DMS53 treated with DMSO at 0.1 percent for 48 hours (cell line): Measurements from ENCODE around the gene MFN1.
A peak's percentile ranks its signal among the peaks of the same experiment; 100 is the strongest.
"Not testable (repeated sequence)": the region's sequence is repeated elsewhere in the genome, so short reads cannot be mapped to it uniquely, and the experiment has no call there.

Source experiments
- DNase-seq: peaks from one replicate; lab custom pipeline; 2025; ENCODE audit not compliant: unreplicated experiment; lab: John Stamatoyannopoulos, UW

Gene MFN1

DNA sequence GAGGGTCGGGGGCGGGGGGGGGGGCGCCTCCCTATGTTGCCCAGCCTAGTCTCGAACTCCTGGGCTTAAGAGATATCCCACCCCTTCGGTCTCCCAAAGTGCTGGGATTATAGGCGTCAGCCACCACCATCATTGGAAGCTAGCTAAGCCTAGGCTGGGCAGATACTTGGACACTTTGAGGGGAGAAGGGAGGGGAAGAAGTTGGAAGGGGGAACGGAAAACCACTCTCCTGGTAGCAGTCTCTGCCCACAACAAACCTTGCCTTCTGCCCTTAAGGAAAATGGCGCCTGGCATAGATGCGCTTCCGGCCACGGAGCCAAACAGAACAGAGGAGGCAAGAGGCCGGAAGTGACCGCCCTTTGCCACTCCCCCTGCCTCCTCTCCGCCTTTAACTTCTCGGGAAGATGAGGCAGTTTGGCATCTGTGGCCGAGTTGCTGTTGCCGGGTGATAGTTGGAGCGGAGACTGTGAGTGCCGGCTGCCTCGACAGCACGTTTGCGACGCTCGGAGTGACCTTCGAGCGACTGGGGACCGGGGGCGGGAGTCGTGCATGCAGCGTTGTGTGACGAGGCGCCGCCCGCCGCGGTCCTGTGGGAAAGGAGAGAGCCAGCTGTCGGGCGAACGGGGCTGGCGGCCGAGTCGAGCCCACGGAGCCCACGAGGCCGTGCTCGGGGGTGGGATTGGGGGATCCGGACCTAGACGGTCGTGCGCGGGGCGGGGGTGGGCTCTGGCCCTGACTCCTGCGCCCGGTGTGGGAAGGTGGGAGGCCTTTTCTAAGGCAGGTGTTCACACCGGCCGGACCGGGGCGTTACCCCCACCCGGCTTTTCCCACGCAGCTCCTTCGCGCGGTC lies at the start of gene MFN1:
Gene MFN1 (plus strand): TSS at position 365 of the 850 bp plus-strand sequence. CDS start 1,143 bp downstream, outside the sequence.
- DNase-seq = peak; percentile 88

DNA sequence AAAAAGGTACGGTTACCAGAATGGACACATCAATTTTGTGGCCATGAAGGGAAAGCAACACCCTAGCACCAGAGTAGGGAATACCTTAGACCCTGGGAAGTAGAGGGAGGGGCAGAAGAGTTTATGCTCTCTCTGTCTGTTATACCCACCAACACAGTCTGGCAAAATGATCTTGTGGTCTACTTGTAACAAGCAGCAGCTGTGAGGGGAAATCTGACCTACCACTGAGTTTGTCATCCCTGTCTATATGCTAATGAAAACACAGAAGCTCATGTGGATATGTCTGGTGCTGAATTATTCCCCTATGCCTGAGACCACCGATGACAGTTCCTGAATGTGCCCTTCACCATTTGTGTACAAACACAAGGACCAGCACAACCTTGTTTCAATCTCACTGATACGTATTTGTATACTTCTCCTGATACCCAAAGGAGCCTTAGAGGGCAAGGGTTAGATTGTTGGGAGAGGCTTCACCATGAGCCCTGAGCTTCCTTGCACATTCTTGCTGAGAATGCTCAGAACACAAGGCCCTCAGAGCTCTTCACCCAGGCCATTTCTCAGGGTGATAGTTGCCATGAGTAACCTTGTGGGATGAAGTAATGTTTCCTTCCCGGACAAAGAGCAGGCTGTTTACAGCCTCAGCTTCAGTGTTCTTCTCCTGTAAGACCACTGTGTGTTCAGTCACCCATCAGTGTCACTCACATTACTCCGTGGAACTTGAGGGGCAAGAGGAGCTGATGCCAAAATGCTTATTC lies 49.4 kb upstream of the MFN1 start:
- DNase-seq = no peak

DNA sequence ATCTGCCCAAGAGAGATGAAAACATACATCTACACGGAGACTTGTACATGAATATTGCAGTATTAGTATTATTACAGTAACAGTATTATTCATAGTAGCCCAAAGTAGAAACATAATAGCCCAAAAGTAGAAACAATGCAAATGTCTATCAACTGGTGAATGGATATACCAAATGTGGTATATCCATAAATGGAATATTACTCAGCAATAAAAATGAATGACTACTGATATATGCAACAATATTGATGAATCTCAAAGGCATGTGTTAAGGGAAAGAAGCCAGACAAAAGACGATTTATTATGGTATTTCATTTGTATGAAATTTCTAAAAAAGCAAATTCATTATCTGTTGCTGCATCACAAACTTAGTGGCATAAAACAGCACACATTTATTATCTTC lies 48.2 kb upstream of the MFN1 start:
- no peak for DNase-seq

DNA sequence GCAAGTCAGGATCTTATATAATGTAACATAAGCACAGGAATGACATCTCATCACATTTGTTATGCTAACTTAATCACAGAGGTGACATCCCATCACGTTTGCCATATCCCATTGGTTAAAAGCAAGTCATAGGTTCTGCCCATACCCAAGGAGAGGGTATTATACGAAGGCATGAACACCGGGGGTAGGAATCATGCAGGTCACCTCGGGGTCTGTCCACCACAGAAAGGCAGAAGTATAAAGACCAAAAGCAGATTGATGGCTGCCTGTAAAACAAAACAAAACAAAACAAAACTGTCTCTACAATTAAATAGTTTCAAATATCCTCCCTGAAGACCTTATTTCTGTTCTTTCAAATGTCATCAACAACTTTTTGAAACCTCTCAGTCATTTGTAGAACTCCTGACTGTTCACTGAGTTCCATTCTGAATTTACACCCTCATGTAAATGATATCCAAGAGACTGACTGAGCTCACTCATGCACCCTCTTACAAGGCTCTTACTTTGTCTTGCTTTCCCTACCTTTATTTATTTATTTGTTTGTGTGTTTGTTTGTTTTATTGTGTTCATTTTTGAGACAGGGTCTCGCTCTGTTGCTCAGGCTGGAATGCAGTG lies 47.4 kb upstream of the MFN1 start:
- DNase-seq = no peak

DNA sequence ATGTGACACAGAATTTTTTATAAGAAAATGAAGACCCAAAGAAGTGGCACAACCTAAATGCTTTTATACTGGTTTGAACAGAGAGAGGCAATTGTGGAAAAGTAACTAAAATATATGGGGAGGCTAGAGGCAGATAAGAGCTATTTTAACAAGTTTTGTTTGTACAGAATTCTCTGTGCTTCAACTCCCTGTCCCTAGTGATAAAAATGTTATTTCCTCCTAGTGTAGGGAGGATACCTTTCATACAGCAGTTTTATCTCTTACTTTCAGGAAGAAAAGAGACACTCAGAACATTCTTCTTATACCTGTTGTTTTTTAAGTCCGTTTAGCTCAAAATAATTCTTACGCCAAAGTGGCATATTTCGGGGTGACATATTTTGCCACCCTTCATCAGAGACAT lies 45.9 kb upstream of the MFN1 start:
- no peak for DNase-seq

DNA sequence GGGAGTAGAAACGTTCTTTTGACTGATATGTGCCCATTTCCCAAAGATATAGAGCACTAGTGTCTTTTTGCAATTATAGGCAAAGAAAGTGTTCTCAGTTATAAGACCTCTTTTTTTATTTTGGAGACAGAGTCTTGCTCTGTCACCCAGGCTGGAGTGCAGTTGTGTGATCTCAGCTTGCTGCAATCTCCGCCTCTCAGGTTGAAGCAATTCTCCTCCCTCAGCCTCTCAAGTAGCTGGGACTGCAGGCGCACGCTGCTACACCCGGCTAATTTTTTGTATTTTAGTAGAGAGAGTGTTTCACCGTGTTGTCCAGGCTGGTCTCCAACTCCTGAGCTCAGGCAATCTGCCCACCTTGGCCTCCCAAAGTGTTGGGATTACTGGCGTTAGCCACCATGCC lies 45.4 kb upstream of the MFN1 start:
- no peak for DNase-seq

DNA sequence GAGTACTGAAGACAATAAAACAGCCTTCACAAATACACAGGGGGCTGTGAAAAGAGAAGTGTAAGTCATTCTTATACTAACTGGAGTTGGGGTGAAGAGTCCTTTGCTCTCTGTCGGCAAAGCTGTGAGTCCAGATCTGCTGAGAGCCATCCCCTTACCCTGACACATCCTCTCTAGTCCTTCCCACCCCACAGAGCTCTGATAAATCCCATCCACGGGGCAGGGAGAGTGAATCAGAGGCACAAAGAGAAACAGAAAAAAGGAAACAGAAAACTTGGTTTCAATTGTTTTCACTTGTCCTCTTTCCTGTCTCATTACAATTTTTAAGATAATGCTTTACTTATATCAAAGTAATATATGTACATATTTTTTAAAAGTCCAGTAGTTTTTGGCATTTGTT lies 42.9 kb upstream of the MFN1 start:
- DNase-seq = no peak

DNA sequence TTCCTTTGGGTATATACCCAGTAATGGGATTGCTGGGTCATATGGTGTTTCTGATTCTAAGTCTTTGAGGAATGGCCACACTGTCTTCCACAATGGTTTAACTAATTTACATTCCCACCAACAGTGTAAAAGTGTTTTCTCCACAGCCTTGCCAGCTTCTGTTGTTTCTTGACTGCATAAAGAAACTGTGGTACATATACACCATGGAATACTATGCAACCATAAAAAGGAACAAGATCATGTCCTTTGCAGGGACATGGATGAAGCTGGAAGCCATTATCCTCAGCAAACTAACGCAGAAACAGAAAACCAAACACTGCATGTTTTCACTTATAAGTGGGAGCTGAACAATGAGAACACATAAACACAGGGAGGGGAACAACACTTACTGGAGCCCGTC lies 40.1 kb upstream of the MFN1 start:
- DNase-seq = not testable (repeated sequence)

DNA sequence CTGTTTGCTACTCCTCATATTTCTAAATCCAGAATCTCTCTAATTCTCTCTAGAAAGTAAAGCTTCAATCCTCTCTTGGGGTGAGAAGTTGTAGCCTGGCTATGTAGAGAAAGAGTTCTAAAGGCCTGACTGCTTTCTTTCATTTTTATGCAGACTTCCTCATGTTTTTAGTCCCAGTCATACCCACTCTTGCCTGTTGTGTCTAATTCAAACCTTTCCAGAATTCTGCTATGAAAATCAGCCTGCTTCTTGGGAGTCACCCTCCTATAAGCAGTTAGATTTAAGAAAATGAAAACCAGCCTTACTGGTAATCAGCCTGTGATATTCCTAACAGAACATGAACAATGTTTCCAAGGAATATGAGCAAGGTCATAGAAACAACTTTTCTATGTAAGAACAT lies 39.5 kb upstream of the MFN1 start:
- DNase-seq = no peak

DNA sequence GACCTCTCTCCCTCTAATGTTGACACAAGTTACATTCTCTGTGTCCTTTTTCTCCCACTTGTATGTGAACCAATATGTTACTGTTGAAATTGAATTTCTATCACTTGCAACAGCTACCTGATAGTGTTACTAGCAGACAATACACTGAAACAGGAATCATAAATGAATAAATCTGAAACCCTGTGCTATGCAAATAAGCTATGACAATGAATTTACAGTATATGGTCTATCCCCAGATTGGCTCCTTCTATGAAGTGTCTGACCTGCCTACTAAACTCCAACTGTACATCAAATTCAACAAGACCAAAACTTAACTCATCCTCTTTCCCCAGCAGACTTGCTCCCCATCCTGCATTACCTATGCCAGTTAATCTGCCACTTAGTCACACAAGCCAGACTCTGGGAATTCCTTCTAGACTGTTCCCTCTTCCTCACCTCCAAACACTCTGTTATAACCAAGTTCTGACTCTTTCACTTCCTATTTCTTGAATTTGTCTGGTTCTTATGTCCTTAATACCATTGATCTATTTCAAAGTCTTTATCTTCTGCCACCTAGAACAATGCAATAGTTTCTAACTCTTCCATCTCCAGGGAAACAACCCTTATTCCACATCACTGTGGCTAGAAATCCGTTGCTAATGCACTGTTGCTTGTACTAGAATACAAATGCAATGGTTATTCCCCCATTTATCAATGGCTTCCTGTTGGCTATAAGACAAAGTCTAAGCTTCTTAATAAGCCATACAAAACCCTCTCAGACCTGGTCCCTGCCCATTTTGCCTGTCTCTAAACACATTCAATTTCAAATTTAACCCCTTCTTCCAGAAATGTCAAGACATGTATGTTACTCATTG lies 38.1 kb upstream of the MFN1 start:
- DNase-seq = no peak

DNA sequence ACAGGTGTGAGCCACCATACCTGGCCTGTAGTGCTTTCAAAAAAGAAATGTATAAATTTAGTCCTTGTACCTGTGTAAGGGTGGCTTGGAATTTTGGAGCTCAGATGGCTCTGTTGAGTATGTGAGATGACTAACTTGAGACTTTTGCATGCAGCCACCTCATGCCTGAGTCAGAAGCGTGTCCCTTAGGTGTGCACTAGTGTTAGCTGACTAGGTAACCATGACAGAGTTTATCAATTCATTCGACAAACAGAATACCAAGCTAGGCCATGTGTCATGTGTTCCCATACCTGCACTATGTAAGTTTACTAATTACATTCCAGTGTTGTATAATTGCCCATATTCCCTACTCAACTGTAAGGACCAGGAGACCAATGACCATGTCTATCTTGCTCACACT lies 28.6 kb upstream of the MFN1 start:
- no peak for DNase-seq

DNA sequence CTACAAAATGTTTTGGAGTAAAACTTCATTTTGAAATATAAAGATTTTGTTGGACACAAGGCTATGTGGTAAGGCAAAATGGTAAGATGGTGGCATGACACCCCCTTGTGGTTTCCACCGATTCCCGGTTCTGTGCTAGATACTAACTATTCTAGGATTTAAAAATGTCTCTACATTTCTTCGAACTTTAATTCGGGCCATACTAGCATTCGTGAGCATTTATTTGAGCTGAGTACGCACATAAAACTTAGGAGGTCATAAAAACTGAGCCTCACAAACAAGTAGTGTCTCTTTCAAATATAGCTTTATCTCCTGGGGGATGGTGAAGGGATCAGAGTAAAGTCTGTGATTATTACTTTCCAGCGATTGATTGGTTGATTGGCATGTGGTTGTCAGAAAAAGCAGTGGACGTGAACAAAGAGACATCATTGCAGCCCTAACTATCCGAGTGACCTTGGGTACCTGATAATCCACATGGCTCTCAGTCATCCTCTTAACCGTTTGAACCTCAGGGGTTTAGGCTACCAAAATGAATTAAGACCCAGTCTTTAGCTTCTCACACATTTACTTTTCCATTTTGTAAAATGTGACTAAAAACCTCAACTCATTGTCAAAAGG lies 25.7 kb upstream of the MFN1 start:
- DNase-seq = no peak

DNA sequence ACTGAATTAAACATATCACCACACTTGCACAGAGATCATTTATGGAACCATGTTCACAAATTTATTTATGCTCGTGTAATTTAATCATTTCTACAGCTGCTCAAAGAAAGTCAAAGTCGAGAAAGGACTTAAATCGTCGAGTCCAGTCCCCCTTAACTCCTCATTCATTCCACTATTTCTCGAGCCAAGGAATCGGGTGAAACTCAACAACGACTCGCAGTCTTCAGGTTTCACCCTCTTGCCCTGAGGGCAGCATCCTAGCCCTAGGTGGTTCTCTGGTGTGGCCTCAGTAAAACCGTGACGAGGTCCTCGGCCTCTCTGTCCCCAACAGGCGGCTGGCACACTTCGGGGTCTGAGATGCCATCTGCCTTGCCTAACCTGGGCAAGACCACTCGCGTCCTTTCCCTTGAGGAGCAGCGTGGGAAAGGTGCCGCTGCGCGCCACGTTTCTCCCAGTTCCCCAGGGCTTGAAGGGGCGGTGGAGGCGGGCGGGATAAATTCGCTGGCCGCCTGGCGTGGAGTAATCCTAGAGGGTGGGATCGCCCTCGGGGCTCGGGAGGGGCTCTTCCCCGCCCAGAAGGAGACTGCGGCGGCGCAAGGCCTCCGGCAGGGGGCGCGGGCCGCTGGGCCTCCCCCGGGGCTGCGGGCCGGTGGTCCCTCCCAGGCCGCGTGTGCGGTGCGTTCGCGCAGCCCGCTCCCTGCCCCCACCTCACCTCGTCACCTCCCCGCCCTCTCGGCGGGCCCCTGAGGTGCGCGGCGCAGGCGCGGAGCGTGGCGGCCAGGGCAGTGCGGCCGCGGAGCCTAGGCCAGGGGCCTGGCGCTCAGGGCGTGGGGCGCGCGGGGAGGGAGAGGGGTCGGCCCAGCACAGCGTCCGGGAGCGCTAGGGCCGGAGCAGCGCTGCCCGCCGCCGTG lies 25.0 kb upstream of the MFN1 start, which contains the start of gene ZNF639:
Gene ZNF639 (plus strand): TSS at position 746 of the 911 bp plus-strand sequence. CDS start 5,263 bp downstream, outside the sequence.
- peak; percentile 46 for DNase-seq

DNA sequence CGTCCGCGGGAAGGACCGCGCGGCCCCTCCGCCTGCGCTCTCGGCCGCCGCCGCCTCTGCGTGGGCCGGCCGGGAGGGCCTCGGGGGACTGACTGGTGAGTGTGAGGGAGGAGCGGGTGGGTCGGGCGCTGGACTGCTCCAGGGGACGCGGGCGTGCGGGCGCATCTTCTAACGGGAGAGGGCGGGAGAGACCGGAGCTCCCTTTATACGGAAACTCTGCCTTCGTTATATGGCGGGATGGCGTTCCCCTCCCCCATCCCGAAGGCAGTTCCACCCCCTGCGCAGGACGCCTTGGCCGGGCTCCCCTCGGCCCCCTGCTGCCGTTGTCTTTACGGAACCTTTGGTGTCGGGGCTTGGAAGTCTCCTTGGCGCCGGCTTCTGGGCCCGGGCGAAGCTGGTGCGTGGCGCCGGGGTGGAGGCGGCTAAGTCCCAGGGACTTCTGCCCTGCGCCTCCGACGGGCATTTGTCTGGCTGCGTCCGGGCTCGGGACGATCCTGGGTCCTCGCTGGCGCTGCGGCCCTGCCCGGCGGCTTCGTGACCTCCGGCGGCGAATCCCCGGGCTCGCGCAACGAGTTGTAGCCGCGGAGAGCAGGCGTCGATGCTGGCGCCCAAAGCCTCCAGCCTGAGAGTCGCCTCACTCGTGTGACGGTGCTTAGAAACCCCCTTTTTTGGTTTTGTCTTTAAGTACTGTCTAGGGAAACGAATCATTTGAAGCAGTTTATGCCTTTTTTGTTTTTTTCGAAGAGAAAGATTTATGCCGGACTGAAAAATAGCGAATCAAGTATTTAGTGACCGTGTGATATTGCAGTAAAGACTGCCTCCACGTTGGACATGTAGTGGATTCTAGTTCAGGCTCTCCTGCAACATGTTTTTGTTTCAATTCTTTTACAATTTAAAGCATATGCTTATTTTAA lies 24.1 kb upstream of the MFN1 start:
- no peak for DNase-seq

DNA sequence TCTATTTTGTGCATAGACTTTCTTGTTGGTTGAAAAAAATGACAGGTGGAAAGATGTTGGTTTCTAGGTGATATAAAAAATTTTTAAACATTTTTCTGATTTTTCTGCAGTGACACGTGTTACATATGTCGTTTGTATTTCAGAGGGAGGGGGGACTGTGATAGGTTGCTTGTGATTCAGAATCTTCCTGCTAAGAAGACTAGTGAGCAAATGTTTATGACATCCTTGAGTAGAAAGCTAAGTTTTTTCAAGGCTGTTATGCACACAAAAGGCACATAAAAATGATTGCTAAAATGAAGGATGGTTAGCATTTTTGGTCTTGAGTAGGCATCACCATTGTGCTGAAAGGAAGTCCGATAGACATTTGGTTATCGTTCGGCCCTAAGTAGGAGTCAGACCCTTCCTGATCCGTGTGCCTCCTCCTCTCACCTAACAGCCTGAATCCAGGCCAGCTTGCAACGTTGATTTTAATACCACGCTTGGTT lies 23.2 kb upstream of the MFN1 start:
- DNase-seq = no peak

DNA sequence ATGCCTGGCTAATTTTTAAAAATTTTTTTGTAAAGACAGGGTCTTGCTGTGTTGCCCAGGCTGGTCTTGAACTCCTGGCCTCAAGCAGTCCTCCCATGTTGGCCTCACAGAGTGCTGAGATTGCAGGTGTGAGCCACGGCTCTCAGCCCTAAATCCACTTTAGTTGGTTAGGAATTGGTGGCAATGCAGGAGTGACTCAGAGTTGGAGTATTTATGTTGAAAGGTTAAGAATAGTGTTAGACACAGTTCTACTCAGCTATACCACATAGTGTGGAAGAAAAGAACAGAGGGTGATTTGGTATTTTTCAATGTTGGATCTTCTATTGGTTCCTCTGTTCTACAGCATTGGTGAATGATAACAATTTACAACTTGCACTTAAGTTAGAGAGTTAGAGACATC lies 17.1 kb upstream of the MFN1 start:
- no peak for DNase-seq

DNA sequence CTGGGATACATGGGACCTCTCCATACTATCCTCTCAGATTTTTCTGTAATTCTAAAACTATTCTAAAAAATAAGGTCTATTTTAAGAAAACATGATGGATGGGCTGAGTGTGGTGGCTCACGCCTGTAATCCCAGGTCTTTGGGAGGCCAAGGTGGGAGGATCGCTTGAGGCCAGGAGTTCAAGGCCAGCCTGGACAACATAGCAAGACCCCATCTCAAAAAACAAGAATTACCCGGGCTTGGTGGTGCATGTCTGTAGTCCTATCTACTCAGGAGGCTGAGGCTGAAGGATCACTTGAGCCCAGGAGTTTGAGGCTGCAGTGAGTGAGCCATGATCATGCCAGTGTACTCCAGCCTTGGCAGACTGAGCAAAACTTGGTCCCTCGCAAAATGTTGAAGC lies 15.3 kb upstream of the MFN1 start:
- DNase-seq = no peak

DNA sequence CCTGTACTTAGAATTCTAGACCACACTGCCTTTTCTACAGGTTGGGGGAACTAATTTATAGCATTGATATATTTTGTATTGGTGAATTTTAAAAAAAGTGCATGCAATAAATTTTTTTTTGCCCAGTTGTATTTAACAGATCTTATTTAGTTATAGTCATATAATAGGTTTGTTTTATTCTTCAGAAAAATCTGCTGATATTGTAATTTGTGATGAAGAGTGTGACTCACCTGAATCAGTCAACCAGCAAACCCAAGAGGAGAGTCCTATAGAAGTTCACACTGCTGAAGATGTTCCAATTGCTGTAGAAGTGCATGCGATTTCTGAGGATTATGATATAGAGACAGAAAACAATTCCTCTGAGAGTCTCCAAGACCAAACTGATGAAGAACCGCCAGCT lies 14.4 kb upstream of the MFN1 start:
- no peak for DNase-seq
